Mesendoderm (in vitro differentiated cells): ENCODE results near the gene BEND7.
"Not testable (repeated sequence)": the region's sequence is repeated elsewhere in the genome, so short reads cannot be mapped to it uniquely, and the experiment has no call there.

Experiments used
- DNase-seq: peaks from one replicate; pipeline ENCODE4 v3.0.0; 2013
- H2AK5ac ChIP-seq: 2 replicates; pipeline ENCODE4 v1.6.1; 2013; ENCODE audit warnings: low read length, inconsistent platforms
- H2BK120ac ChIP-seq: 2 replicates; pipeline ENCODE4 v1.6.1; 2013; ENCODE audit warnings: low read depth, mild to moderate bottlenecking, low read length, moderate library complexity, mixed read lengths
- H2BK15ac ChIP-seq: replicated peaks from 2 replicates; pipeline ENCODE4 v1.6.1; 2013; ENCODE audit warnings: low read depth, mild to moderate bottlenecking, moderate library complexity
- H2BK5ac ChIP-seq: 2 replicates; pipeline ENCODE4 v1.6.1; 2013; ENCODE audit warnings: low read length, inconsistent platforms
- H3K18ac ChIP-seq: 2 replicates; pipeline ENCODE4 v1.6.1; 2013; ENCODE audit warnings: mild to moderate bottlenecking, low read length, mixed read lengths
- H3K23ac ChIP-seq: one replicate; pipeline ENCODE4 v1.6.1; 2013; ENCODE audit warnings: low read length
- H3K27ac ChIP-seq: 2 replicates; pipeline ENCODE4 v1.5.1; 2013; ENCODE audit warnings: low read depth, mild to moderate bottlenecking, inconsistent platforms, low read length, moderate library complexity
- H3K27me3 ChIP-seq: 2 replicates; pipeline ENCODE4 v1.6.1; 2013; ENCODE audit warnings: low read length, control low read depth, mild to moderate bottlenecking, inconsistent platforms; ENCODE audit not compliant: insufficient read depth, poor library complexity
- H3K36me3 ChIP-seq: 2 replicates; pipeline ENCODE4 v1.6.1; 2013; ENCODE audit warnings: low read length, inconsistent platforms; ENCODE audit not compliant: control insufficient read depth, insufficient read depth
- H3K4ac ChIP-seq: one replicate; pipeline ENCODE4 v1.6.1; 2013; ENCODE audit warnings: low read depth, mild to moderate bottlenecking, low read length, moderate library complexity
- H3K4me1 ChIP-seq: 2 replicates; pipeline ENCODE4 v1.6.1; 2013; ENCODE audit warnings: low read depth, low read length, inconsistent platforms; ENCODE audit not compliant: control insufficient read depth
- H3K4me2 ChIP-seq: 2 replicates; pipeline ENCODE4 v1.6.1; 2013; ENCODE audit warnings: low read length
- H3K4me3 ChIP-seq: 2 replicates; pipeline ENCODE4 v1.5.1; 2013; ENCODE audit warnings: mild to moderate bottlenecking, low read length
- H3K56ac ChIP-seq: one replicate; pipeline ENCODE4 v1.6.1; 2013; ENCODE audit warnings: low read length
- H3K79me1 ChIP-seq: 2 replicates; pipeline ENCODE4 v1.6.1; 2013; ENCODE audit warnings: low read length, inconsistent platforms
- H3K79me2 ChIP-seq: 2 replicates; pipeline ENCODE4 v1.6.1; 2013; ENCODE audit warnings: mild to moderate bottlenecking, low read length; ENCODE audit not compliant: control insufficient read depth, insufficient read depth
- H3K9ac ChIP-seq: 2 replicates; pipeline ENCODE4 v1.6.1; 2013; ENCODE audit warnings: low read length, inconsistent platforms
- H4K5ac ChIP-seq: one replicate; pipeline ENCODE4 v1.6.1; 2013; ENCODE audit warnings: low read length
- H4K8ac ChIP-seq: one replicate; pipeline ENCODE4 v1.6.1; 2013; ENCODE audit warnings: low read depth, mild to moderate bottlenecking, control low read depth, low read length, moderate library complexity
- WGBS: extraction: QIAGEN DNeasy Blood & Tissue Kit; methylation state at CpG from one replicate; pipeline ENCODE4 v1.1.7; 2013; ENCODE audit warnings: low lambda C conversion rate, missing lambda C conversion rate; ENCODE audit not compliant: insufficient coverage; ENCODE audit errors: extremely low coverage; 5-methylcytosine and 5-hydroxymethylcytosine counted together

The BEND7 gene

GRCh38 chr10:13542533-13542932 lies 13.7 kb upstream of the BEND7 start:
- Histone ChIP-seq H3K27me3 (no peaks in the 10 kb centered on the region), H3K18ac (no peak overlapping the region), H2AK5ac (no peak overlapping the region), H3K23ac (no peak overlapping the region), H3K79me2 (no peaks in the 10 kb centered on the region), H2BK5ac (no peak overlapping the region), H3K79me1 (no peaks in the 10 kb centered on the region), H3K36me3 (no peaks in the 10 kb centered on the region), H4K5ac (no peak overlapping the region), H3K27ac (no peak overlapping the region), H3K4me2 (no peak overlapping the region), H3K4ac (no peak overlapping the region), H3K4me3 (no peak overlapping the region), H3K4me1 (no peaks in the 10 kb centered on the region), H3K9ac (no peak overlapping the region), H2BK15ac (no peak overlapping the region), H2BK120ac (no peak overlapping the region), H3K56ac (no peak overlapping the region), H4K8ac (no peak overlapping the region)
- DNase-seq, result no peak
- WGBS, result no CpG with 5 or more reads among the region's 5 CpGs

GRCh38 chr10:13537985-13538384 lies 9.2 kb upstream of the BEND7 start:
- H2BK5ac ChIP-seq, H3K9ac ChIP-seq, H3K4ac ChIP-seq, H3K79me2 ChIP-seq, H3K18ac ChIP-seq, H3K4me3 ChIP-seq, H3K56ac ChIP-seq, H3K4me1 ChIP-seq, H4K8ac ChIP-seq, H3K27ac ChIP-seq, H2BK15ac ChIP-seq, H3K79me1 ChIP-seq, H3K36me3 ChIP-seq, H4K5ac ChIP-seq, H2BK120ac ChIP-seq, H3K23ac ChIP-seq, H3K4me2 ChIP-seq, H3K27me3 ChIP-seq, H2AK5ac ChIP-seq: not testable (repeated sequence)
- WGBS, result no CpG with 5 or more reads among the region's 9 CpGs
- DNase-seq, result peak; percentile 22

GRCh38 chr10:13536674-13537366 lies 8.0 kb upstream of the BEND7 start:
- Histone ChIP-seq H4K8ac (no peak overlapping the region), H3K9ac (no peak overlapping the region), H2BK5ac (no peak overlapping the region), H3K27me3 (no peaks in the 10 kb centered on the region), H4K5ac (no peak overlapping the region), H2BK120ac (no peak overlapping the region), H3K4me3 (no peak overlapping the region), H3K4me2 (no peak overlapping the region), H2BK15ac (no peak overlapping the region), H3K27ac (no peak overlapping the region), H2AK5ac (no peak overlapping the region), H3K79me1 (no peaks in the 10 kb centered on the region), H3K18ac (no peak overlapping the region), H3K4ac (no peak overlapping the region), H3K23ac (no peak overlapping the region), H3K36me3 (no peaks in the 10 kb centered on the region), H3K4me1 (no peaks in the 10 kb centered on the region), H3K79me2 (no peaks in the 10 kb centered on the region), H3K56ac (no peak overlapping the region)
- peak; percentile 90 for DNase-seq
- WGBS, result no CpG with 5 or more reads among the region's 11 CpGs

- no peaks in the 10 kb centered on the region for H3K27me3 ChIP-seq
- no peak overlapping the region for H3K23ac ChIP-seq
- H2BK120ac ChIP-seq, result no peak overlapping the region
- no CpG with 5 or more reads among the region's 4 CpGs for WGBS
- H3K4me2 ChIP-seq, result no peak overlapping the region
- H2AK5ac ChIP-seq, result no peak overlapping the region
- H3K79me2 ChIP-seq, result no peaks in the 10 kb centered on the region
- H3K9ac ChIP-seq, result no peak overlapping the region
- no peak overlapping the region for H3K18ac ChIP-seq
- no peak overlapping the region for H4K8ac ChIP-seq
- H3K56ac ChIP-seq, result no peak overlapping the region
- H3K79me1 ChIP-seq, result no peaks in the 10 kb centered on the region
- DNase-seq, result no peak
- H4K5ac ChIP-seq, result no peak overlapping the region
- H2BK15ac ChIP-seq, result no peak overlapping the region
- no peaks in the 10 kb centered on the region for H3K4me1 ChIP-seq
- no peaks in the 10 kb centered on the region for H3K36me3 ChIP-seq
- no peak overlapping the region for H3K4me3 ChIP-seq
- no peak overlapping the region for H3K27ac ChIP-seq
- no peak overlapping the region for H3K4ac ChIP-seq
- no peak overlapping the region for H2BK5ac ChIP-seq
These were observed 6.5 kb upstream of the BEND7 start for GRCh38 chr10:13535346-13535745.

GRCh38 chr10:13529714-13529973 lies 830 bp upstream of the BEND7 start:
- Histone ChIP-seq H3K56ac (no peak overlapping the region), H2BK5ac (no peak overlapping the region), H2AK5ac (no peak overlapping the region), H3K23ac (no peak overlapping the region), H4K8ac (no peak overlapping the region), H3K4me2 (no peak overlapping the region), H3K4ac (no peak overlapping the region), H3K18ac (no peak overlapping the region), H3K36me3 (no peaks in the 10 kb centered on the region), H4K5ac (no peak overlapping the region), H3K9ac (no peak overlapping the region), H3K27ac (no peak overlapping the region), H2BK120ac (no peak overlapping the region), H2BK15ac (no peak overlapping the region), H3K4me3 (no peak overlapping the region), H3K27me3 (peaks cover 2% of the 10 kb centered on the region), H3K79me1 (no peaks in the 10 kb centered on the region), H3K79me2 (no peaks in the 10 kb centered on the region), H3K4me1 (no peaks in the 10 kb centered on the region)
- no CpG with 5 or more reads among the region's 8 CpGs for WGBS
- DNase-seq, result peak; percentile 22
